BLaER1 (cell line): Measurements from ENCODE around the gene STXBP6.

Source experiments
- H3K27ac ChIP-seq: shearing (Covaris generic); formaldehyde crosslinking; 2 replicates; pipeline ENCODE4 v1.8.1; 2022
- H3K27me3 ChIP-seq: shearing (Covaris generic); formaldehyde crosslinking; 2 replicates; pipeline ENCODE4 v1.8.1; 2022
- H3K36me3 ChIP-seq: shearing (Covaris generic); formaldehyde crosslinking; 2 replicates; pipeline ENCODE4 v1.8.1; 2022
- H3K4me1 ChIP-seq: shearing (Covaris generic); formaldehyde crosslinking; 2 replicates; pipeline ENCODE4 v1.8.1; 2022
- H3K4me2 ChIP-seq: shearing (Covaris generic); formaldehyde crosslinking; 2 replicates; pipeline ENCODE4 v1.8.1; 2022
- H3K4me3 ChIP-seq: shearing (Covaris generic); formaldehyde crosslinking; 2 replicates; pipeline ENCODE4 v1.8.1; 2022
- H3K9ac ChIP-seq: shearing (Covaris generic); formaldehyde crosslinking; 2 replicates; pipeline ENCODE4 v1.8.1; 2022
- H3K9me3 ChIP-seq: shearing (Covaris generic); formaldehyde crosslinking; 2 replicates; pipeline ENCODE4 v1.8.1; 2022
- H4K20me1 ChIP-seq: shearing (Covaris generic); formaldehyde crosslinking; 2 replicates; pipeline ENCODE4 v1.8.1; 2022
- Cebpa-rat ChIP-seq: shearing (Covaris generic); IDR thresholded peaks from 2 replicates; pipeline ENCODE4 v1.8.1; 2022

Gene STXBP6

GRCh38 chr14:24978862-24979724, 70.9 kb downstream of the STXBP6 start:
- Histone ChIP-seq H3K27ac (no peak overlapping the region), H3K36me3 (no peaks in the 10 kb centered on the region), H3K4me1 (no peaks in the 10 kb centered on the region), H3K9ac (no peak overlapping the region), H4K20me1 (no peaks in the 10 kb centered on the region), H3K27me3 (no peaks in the 10 kb centered on the region), H3K9me3 (no peaks in the 10 kb centered on the region), H3K4me2 (no peak overlapping the region), H3K4me3 (no peak overlapping the region)
- no peak for TF ChIP-seq Cebpa-rat

GRCh38 chr14:24976602-24977001, 73.3 kb downstream of the STXBP6 start:
- Histone ChIP-seq H3K4me2 (no peak overlapping the region), H3K9ac (no peak overlapping the region), H3K9me3 (no peaks in the 10 kb centered on the region), H3K27ac (no peak overlapping the region), H4K20me1 (no peaks in the 10 kb centered on the region), H3K4me1 (no peaks in the 10 kb centered on the region), H3K27me3 (no peaks in the 10 kb centered on the region), H3K4me3 (no peak overlapping the region), H3K36me3 (no peaks in the 10 kb centered on the region)
- no peak for TF ChIP-seq Cebpa-rat

GRCh38 chr14:24975393-24975792, 74.6 kb downstream of the STXBP6 start:
- Histone ChIP-seq H3K4me3 (no peak overlapping the region), H3K27ac (no peak overlapping the region), H4K20me1 (no peaks in the 10 kb centered on the region), H3K27me3 (no peaks in the 10 kb centered on the region), H3K9me3 (no peaks in the 10 kb centered on the region), H3K9ac (no peak overlapping the region), H3K4me1 (no peaks in the 10 kb centered on the region), H3K36me3 (no peaks in the 10 kb centered on the region), H3K4me2 (no peak overlapping the region)
- no peak for TF ChIP-seq Cebpa-rat

GRCh38 chr14:24974591-24975374, 75.2 kb downstream of the STXBP6 start:
- TF ChIP-seq Cebpa-rat = no peak
- H3K36me3 ChIP-seq = no peaks in the 10 kb centered on the region
- H3K4me3 ChIP-seq = no peak overlapping the region
- H4K20me1 ChIP-seq = no peaks in the 10 kb centered on the region
- H3K4me1 ChIP-seq = no peaks in the 10 kb centered on the region
- H3K4me2 ChIP-seq = no peak overlapping the region
- no peaks in the 10 kb centered on the region for H3K27me3 ChIP-seq
- no peak overlapping the region for H3K27ac ChIP-seq
- H3K9me3 ChIP-seq = no peaks in the 10 kb centered on the region
- no peak overlapping the region for H3K9ac ChIP-seq

GRCh38 chr14:24972844-24973243, 77.1 kb downstream of the STXBP6 start:
- Histone ChIP-seq H3K27me3 (no peaks in the 10 kb centered on the region), H4K20me1 (no peaks in the 10 kb centered on the region), H3K9ac (no peak overlapping the region), H3K4me2 (no peak overlapping the region), H3K27ac (no peak overlapping the region), H3K9me3 (no peaks in the 10 kb centered on the region), H3K4me3 (no peak overlapping the region), H3K4me1 (no peaks in the 10 kb centered on the region), H3K36me3 (no peaks in the 10 kb centered on the region)
- no peak for TF ChIP-seq Cebpa-rat

- no peak overlapping the region for H3K4me2 ChIP-seq
- H3K27me3 ChIP-seq = no peaks in the 10 kb centered on the region
- no peaks in the 10 kb centered on the region for H3K4me1 ChIP-seq
- no peak overlapping the region for H3K9ac ChIP-seq
- no peaks in the 10 kb centered on the region for H3K36me3 ChIP-seq
- TF ChIP-seq Cebpa-rat = no peak
- no peak overlapping the region for H3K27ac ChIP-seq
- no peaks in the 10 kb centered on the region for H4K20me1 ChIP-seq
- H3K4me3 ChIP-seq = no peak overlapping the region
- H3K9me3 ChIP-seq = no peaks in the 10 kb centered on the region
These were observed 78.7 kb downstream of the STXBP6 start for GRCh38 chr14:24971255-24971654.

GRCh38 chr14:24966579-24966964, 83.4 kb downstream of the STXBP6 start:
- Histone ChIP-seq H3K27me3 (no peaks in the 10 kb centered on the region), H3K27ac (no peak overlapping the region), H3K9ac (no peak overlapping the region), H3K4me2 (no peak overlapping the region), H4K20me1 (no peaks in the 10 kb centered on the region), H3K4me3 (no peak overlapping the region), H3K36me3 (no peaks in the 10 kb centered on the region), H3K4me1 (no peaks in the 10 kb centered on the region), H3K9me3 (no peaks in the 10 kb centered on the region)
- TF ChIP-seq Cebpa-rat = no peak

GRCh38 chr14:24965934-24966578, 83.9 kb downstream of the STXBP6 start:
- TF ChIP-seq Cebpa-rat = no peak
- Histone ChIP-seq H3K4me3 (no peak overlapping the region), H3K4me2 (no peak overlapping the region), H3K36me3 (no peaks in the 10 kb centered on the region), H3K9me3 (no peaks in the 10 kb centered on the region), H3K9ac (no peak overlapping the region), H3K27me3 (no peaks in the 10 kb centered on the region), H3K27ac (no peak overlapping the region), H3K4me1 (no peaks in the 10 kb centered on the region), H4K20me1 (no peaks in the 10 kb centered on the region)

- Histone ChIP-seq H3K27ac (no peak overlapping the region), H3K4me2 (no peak overlapping the region), H3K9me3 (no peaks in the 10 kb centered on the region), H3K4me1 (no peaks in the 10 kb centered on the region), H3K4me3 (no peak overlapping the region), H4K20me1 (no peaks in the 10 kb centered on the region), H3K9ac (no peak overlapping the region), H3K36me3 (no peaks in the 10 kb centered on the region), H3K27me3 (no peaks in the 10 kb centered on the region)
- no peak for TF ChIP-seq Cebpa-rat
These were observed 84.4 kb downstream of the STXBP6 start for GRCh38 chr14:24965578-24965933.

GRCh38 chr14:24964591-24964990, 85.4 kb downstream of the STXBP6 start:
- Histone ChIP-seq H3K9ac (no peak overlapping the region), H4K20me1 (no peaks in the 10 kb centered on the region), H3K4me1 (no peaks in the 10 kb centered on the region), H3K9me3 (no peaks in the 10 kb centered on the region), H3K27me3 (no peaks in the 10 kb centered on the region), H3K4me2 (no peak overlapping the region), H3K27ac (no peak overlapping the region), H3K36me3 (no peaks in the 10 kb centered on the region), H3K4me3 (no peak overlapping the region)
- TF ChIP-seq Cebpa-rat = no peak
